Stimulated activated CD4-positive, alpha-beta T cell treated with anti-CD3 and anti-CD28 coated beads, Interleukin-2, amount 100 ng/mL, for 24 hours (primary cell): ENCODE results near the gene BIRC6.
"Not testable (repeated sequence)": the region's sequence is repeated elsewhere in the genome, so short reads cannot be mapped to it uniquely, and the experiment has no call there.

Source experiments
- DNase-seq, 2 donors: peaks; one replicate each; pipeline ENCODE4 v3.0.0-alpha.2; 2020

Gene BIRC6

DNA sequence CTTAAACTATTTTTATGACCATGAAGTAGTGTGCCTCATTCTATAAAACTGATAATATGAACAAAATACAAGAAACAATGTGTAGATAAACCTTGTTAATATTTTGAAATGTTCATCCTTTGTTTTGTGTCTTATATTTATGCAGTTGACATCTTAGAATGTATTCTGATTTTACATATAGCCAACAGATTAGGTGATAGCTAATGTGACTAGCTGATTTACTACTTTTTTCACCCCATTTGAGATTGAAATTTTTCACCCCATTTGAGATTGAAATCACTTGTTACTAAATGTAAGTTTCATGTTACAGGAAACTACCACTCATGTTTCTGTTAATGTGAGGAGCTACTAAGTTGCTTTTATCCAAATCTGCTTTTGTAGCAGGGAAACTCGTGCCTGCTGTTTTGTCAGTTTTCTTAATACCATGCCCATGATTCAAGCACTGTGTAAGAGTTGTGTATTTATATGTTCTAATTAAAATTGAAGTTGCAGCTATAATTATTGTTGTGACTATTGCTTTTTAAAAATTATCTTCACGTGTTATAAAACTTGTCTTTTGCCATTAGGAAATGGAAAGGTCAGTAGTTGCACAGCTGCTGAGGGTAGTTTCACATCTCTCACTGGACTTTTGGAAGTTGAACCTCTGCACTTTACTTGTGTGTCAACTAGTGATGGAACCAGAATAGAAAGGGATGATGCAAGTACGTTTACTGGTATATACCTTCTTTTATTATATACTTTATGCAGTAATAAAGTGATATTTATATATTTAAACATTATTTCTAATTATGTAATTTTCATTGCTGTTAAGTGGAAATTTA, 96.6 kb downstream of the BIRC6 start:
- no peak for DNase-seq

GRCh38 chr2:32455816-32456215, 99.0 kb downstream of the BIRC6 start:
- no peak for DNase-seq

- DNase-seq: no peak
These were observed 100.0 kb downstream of the BIRC6 start for GRCh38 chr2:32456808-32457207.

DNA sequence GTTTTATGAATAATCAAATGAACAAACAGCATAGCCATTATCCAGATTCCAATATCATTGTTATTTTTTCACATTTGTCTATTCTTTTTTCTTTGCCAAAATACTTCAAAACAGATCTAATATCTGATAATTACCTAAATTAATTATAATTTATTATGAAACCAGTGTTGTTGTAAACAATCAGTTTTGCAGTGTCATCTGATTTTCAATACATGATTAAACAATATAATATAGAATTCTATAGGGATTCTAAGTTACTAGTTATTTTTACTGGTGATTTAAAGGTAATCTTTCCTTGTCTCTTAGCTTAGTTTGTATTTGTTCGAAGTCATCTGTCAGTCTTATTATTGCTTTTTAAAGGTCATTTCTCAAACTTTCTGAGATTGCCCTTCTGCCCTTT, 101.0 kb downstream of the BIRC6 start:
- DNase-seq: no peak

- not testable (repeated sequence) for DNase-seq
These were observed 104.0 kb downstream of the BIRC6 start for GRCh38 chr2:32460861-32461260.

GRCh38 chr2:32463110-32463509, 106.3 kb downstream of the BIRC6 start:
- no peak for DNase-seq

DNA sequence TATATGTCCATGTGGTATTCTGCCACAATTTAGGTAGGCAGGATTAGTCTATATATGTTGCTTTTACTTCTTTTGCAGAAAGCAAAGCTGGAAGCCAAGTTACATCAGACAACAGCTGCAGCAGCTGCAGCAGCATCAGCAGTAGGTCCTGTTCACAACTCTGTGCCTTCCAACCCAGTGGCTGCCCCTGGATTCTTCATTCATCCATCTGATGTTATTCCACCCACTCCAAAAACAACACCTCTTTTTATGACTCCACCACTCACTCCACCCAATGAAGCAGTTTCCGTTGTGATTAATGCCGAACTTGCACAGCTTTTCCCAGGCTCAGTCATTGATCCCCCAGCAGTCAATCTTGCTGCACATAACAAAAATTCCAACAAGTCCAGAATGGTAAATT, 107.6 kb downstream of the BIRC6 start:
- DNase-seq: no peak

- DNase-seq: no peak
These were observed 115.8 kb downstream of the BIRC6 start for GRCh38 chr2:32472605-32473004.

DNA sequence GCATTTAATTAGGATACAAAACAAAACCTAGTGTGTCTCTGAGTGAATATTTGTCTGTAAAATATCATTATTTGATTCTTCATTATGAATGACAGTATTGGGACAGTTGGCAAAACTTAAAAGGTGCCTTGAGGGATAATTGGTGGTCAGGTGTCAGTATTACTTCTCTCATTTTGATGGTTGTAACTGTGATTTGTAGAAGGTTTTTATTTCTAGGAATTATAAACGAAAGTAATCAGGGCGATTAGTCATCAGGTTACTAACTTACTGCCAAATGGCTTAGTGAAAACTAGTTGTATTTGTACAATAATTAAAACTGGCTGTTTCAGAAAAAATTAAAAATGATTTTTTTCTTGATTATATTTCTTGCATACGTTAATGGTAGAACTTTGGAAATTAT, 117.6 kb downstream of the BIRC6 start:
- no peak for DNase-seq

- DNase-seq: no peak
These were observed 122.2 kb downstream of the BIRC6 start for GRCh38 chr2:32478889-32479620.

GRCh38 chr2:32479993-32480392, 123.2 kb downstream of the BIRC6 start:
- DNase-seq: no peak

DNA sequence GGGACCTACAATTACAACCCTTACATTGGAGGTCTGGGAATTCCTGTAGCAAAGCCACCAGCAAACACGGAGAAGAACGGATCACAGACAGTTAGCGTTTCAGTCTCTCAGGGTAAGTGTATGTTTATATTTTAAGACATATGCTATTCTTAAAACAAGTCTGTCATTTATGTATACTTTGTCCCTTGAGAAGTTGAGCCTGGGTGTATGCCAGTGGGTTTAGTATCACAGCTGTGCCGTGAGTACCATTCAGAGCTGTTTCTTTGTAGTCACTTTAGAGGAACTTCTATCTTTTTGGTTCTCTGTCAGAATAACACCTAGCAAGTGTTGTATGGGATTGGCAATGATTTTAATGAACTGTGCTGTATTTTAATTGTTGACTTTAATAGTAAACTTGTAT, 125.6 kb downstream of the BIRC6 start:
- DNase-seq: no peak

DNA sequence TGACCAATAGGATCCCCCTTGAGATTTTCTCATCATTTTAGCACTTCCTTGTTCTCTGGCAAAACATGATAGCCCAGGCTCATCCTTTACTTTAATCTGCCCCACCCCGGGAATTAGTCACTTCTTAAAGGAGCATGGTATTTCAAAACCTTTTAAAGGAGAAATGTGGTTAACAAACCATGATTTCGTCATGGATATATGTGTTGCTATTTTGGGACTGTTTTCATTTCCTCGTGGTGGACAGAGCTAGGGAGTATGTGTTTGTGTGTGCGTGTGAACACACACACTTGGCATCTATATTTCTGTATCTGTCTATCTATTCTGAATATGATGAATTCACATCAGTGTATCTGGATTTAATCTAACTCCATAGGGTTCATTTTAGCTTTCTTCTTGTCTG, 128.1 kb downstream of the BIRC6 start:
- DNase-seq: no peak

DNA sequence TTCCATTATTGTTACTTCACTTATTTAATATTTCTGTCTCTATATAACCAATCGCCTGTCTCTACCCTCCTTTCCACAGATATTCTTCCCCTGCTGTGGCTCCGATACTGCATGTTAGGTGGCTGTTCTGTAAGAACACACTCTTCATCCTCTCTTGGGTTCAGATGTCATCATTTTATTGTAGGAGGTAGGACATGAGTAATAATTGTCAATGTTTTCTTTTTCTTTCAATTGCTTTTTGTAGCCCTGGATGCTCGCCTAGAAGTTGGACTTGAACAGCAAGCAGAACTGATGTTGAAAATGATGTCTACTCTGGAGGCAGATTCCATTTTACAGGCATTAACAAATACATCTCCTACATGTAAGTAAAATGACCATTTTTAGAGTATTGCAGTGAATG, 128.6 kb downstream of the BIRC6 start:
- no peak for DNase-seq

- no peak for DNase-seq
These were observed 132.2 kb downstream of the BIRC6 start for GRCh38 chr2:32489061-32489460.

GRCh38 chr2:32491346-32491745, 134.5 kb downstream of the BIRC6 start:
- no peak for DNase-seq

- no peak for DNase-seq
These were observed 138.3 kb downstream of the BIRC6 start for GRCh38 chr2:32495139-32495538.

GRCh38 chr2:32496662-32497061, 139.8 kb downstream of the BIRC6 start:
- DNase-seq: no peak

DNA sequence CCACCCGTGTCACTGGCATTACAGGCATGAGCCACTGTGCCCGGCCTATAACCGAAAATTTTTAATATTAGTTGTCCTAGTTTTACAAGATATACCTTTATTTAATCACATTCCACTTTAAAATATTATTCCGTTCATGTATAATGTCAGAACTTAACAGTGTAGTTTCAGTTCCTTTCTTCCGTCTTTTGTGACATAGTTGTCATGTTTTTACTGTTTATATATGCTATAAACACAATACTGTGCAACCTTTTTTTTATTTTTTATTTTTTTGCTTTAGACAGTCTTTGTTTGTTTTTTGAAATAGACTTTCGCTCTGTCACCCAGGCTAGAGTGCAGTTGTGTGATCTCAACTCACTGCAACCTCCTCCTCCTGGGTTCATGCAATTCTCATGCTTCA, 141.5 kb downstream of the BIRC6 start:
- DNase-seq: no peak

- DNase-seq: no peak
These were observed 146.1 kb downstream of the BIRC6 start for GRCh38 chr2:32502941-32503340.

DNA sequence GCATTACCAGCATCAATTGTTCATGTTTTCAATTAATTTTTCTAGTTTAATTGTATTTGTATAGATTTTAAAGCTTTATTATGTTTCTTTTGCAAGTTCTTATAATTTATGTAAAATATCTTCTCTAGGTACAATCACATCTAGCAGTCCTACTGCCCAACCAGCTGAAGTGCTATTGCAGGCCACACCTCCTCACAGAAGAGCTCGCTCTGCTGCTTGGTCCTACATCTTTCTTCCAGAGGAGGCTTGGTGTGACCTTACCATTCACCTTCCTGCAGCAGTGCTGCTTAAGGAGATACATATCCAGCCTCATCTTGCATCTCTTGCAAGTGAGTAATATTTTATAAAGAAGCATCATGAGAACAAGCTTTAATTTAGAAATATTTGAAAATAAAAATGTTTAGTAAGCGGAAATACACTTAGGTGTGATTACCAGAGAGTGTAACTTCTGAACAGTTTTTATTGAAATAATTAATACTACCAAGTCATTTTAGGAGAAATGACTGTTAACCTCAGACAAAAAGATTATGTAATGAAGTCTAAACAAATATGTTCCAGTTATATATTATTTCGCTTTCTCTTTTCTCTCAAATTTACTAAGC, 148.2 kb downstream of the BIRC6 start:
- DNase-seq: no peak

GRCh38 chr2:32506446-32506845, 149.6 kb downstream of the BIRC6 start:
- no peak for DNase-seq

GRCh38 chr2:32514946-32515345, 158.1 kb downstream of the BIRC6 start:
- DNase-seq: no peak

DNA sequence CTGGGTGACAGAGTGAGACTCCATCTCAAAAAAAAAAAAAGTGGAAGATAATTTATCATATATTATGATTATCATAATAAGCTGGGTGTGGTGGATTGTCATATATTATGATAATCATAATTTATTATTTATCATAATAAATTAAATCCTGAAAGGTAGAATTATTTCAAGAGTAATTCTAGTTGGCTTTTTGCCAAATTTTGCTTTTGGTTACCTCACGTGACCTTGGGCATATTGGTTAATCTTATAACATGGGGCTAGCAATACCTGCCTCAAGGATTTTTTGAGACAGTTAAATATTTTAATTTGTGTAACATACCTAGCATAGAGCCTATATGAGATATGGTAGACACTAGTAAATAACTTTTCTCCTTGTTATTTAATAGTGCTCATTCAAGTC, 159.7 kb downstream of the BIRC6 start:
- DNase-seq: no peak
